ENCODE measurements around the gene SNX19.

DNA sequence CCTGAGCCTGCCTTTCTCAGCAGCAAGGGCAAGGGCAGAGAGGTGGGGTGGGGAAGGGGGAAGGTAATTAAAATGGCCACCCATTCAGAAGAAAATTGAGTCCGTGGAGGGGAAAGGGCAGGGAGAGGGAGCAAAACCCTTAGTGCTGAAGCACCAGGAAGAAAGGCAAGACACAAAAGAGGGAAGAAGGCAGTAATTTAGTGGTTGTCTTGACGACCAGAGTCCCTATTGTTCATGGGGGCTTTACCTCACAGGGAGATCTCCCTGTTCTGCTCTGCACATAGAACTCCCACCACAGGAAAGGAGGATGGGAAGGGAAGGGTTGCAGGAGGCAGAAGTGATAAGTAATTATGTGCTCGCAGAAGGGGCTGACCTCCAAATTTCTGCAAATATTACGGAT is 23.4 kb downstream of the SNX19 start:
- TF ChIP-seq POLR2AphosphoS5 (IDR thresholded peaks at IDR 0.05; ENCODE audit: low read depth, low read length) (no peak), FOXP2 (optimal IDR thresholded peaks at IDR 0.05; ENCODE audit: borderline replicate concordance, extremely low read depth, extremely low read length, insufficient read depth) (no peak), SIN3A (IDR thresholded peaks at IDR 0.05; ENCODE audit: borderline replicate concordance, insufficient read depth, low read length) (no peak), TAF1 (IDR thresholded peaks at IDR 0.05; ENCODE audit: borderline replicate concordance, insufficient read depth, low read length) (no peak)
- TF ChIP-seq, protein P1, sequence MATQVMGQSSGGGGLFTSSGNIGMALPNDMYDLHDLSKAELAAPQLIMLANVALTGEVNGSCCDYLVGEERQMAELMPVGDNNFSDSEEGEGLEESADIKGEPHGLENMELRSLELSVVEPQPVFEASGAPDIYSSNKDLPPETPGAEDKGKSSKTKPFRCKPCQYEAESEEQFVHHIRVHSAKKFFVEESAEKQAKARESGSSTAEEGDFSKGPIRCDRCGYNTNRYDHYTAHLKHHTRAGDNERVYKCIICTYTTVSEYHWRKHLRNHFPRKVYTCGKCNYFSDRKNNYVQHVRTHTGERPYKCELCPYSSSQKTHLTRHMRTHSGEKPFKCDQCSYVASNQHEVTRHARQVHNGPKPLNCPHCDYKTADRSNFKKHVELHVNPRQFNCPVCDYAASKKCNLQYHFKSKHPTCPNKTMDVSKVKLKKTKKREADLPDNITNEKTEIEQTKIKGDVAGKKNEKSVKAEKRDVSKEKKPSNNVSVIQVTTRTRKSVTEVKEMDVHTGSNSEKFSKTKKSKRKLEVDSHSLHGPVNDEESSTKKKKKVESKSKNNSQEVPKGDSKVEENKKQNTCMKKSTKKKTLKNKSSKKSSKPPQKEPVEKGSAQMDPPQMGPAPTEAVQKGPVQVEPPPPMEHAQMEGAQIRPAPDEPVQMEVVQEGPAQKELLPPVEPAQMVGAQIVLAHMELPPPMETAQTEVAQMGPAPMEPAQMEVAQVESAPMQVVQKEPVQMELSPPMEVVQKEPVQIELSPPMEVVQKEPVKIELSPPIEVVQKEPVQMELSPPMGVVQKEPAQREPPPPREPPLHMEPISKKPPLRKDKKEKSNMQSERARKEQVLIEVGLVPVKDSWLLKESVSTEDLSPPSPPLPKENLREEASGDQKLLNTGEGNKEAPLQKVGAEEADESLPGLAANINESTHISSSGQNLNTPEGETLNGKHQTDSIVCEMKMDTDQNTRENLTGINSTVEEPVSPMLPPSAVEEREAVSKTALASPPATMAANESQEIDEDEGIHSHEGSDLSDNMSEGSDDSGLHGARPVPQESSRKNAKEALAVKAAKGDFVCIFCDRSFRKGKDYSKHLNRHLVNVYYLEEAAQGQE (IDR thresholded peaks at IDR 0.05; ENCODE audit: insufficient read depth in 1 of 2, low read depth in 2 of 2, low read length in 2 of 2), result no peak

Measured in PFSK-1 (cell line).